ENCODE measurements around the gene ZAP70.

ZAP70 gene

DNA sequence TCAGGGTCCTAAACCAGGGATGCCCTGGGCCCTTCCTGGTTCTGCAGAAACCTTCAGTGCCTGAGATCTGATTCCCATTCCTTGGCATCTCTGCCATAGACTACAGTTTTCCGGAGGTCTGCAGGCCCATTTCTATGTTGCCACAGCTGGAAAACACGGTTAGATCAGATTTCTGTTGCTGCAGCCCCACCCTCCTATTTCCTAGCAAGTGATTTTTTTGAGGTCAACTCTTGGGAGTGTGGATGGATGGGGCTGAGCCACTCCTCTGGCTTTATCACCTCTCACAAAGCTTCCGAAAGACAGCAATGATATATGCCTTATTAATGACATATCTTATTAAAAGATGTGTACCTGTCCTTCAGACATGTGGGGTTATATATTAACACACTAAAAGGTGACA, 56.3 kb downstream of the ZAP70 start:
- no peak overlapping the region for H3K27ac ChIP-seq
- TF ChIP-seq CTCF (conservative IDR thresholded peaks at IDR 0.05): no peak

DNA sequence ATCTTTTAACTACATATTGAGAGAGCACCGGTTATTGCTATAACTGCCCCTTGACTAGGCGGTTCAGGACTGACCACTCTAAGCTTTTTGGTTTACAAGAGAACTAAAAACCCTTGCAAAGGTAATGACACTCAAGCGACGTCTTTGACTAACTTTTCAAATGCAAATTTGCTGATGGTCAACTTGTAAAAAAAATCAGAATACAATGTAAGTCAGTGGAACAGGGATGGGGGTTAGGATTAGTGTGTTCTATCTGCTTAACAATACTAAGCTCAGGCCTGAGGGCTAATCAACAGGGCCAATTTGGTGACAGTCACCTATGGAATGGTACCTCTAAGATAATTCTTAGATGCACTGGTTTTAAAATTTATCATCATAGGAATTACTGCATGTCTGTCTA, 57.1 kb downstream of the ZAP70 start:
- H3K27ac ChIP-seq: no peak overlapping the region
- no peak for TF ChIP-seq CTCF (conservative IDR thresholded peaks at IDR 0.05)

- 0 out of 2 replicates have a peak overlapping the region, but pooled peaks have one; percentile 7 for H3K27ac ChIP-seq
- peak; percentile 53 for TF ChIP-seq CTCF (conservative IDR thresholded peaks at IDR 0.05)
Observed at GRCh38 chr2:97774425-97774824, 61.0 kb downstream of the ZAP70 start.

DNA sequence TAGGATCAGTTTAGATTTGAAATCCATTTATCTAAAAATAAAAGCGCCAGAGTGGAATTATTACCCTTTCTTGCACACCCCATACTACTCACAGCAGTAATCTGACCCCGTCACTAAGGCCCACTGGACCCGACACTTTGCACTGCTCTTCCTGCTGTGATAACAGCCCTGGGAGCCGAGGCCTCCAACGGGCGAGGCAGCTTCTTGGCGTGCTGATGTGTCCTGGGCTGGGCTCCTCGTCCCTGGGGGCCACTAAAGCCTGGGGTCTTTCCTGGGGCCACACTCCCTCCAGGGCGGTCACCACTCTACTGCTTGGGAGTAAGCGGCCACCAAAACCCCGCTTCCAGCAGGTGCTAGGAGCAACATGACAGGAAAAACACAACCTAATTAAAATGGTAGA, 61.7 kb downstream of the ZAP70 start:
- no peak for TF ChIP-seq CTCF (conservative IDR thresholded peaks at IDR 0.05)
- H3K27ac ChIP-seq: no peak overlapping the region

DNA sequence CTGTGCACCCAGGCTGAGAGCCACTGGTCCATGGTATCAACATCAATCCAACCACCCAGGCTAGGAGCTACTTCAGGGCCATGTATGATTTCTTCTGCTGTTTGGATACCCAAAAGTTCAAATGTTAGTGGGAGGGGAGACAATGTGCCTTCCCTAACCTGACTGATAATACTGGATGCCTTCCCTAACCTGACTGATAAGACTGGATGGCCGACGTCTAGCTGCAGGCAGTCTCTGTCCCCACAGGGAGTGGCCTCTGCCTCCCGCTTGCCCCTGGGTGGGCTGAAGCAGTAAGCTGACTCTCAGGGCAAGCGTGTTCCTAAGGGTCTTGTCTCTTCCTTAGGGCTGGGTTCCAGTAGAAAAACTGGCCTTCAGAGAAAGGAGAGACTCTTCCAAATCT, 65.8 kb downstream of the ZAP70 start:
- TF ChIP-seq CTCF (conservative IDR thresholded peaks at IDR 0.05): no peak
- no peak overlapping the region for H3K27ac ChIP-seq

DNA sequence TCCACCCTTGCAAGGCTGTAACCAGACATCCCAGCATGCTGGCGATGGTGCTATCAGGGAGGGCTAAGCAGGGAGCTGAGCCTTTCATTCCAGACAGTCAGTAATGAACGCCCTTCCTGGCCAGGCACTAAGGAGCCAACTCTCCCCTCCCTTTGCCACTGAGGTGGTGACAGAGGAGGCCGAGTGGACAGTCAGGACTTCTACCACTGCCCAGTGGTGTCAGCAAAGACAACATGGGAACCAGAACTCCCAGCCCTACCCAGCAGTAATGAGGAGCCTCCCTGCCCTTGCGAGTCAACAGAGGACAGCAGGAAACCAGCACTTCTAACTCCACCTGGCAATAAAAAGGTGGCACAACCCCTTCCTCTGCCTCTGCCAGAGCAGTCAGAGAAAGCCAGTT, 68.6 kb downstream of the ZAP70 start:
- no peak for TF ChIP-seq CTCF (conservative IDR thresholded peaks at IDR 0.05)
- peak overlapping the region; percentile 21; the same call in 1 of the 2 replicates for H3K27ac ChIP-seq

- no peak for TF ChIP-seq CTCF (conservative IDR thresholded peaks at IDR 0.05)
- peak overlapping the region; percentile 3; the same call in 1 of the 2 replicates for H3K27ac ChIP-seq
Observed at GRCh38 chr2:97784953-97785352, 71.6 kb downstream of the ZAP70 start.

- TF ChIP-seq CTCF (conservative IDR thresholded peaks at IDR 0.05): no peak
- no peak overlapping the region for H3K27ac ChIP-seq
Observed at GRCh38 chr2:97785818-97786217, 72.4 kb downstream of the ZAP70 start.

Measured in VCaP (cell line).